T47D (cell line): ENCODE data around the gene OPA3.

Experiments
- DNase-seq, 2 experiments: peaks; one replicate each; pipeline versions ENCODE4 v3.0.0 to v3.0.0-alpha.2; 2011 to 2012; ENCODE audit warnings: low read depth in 1 of 2, low spot score in 1 of 2
- JUND ChIP-seq: IDR thresholded peaks from 2 replicates; pipeline ENCODE4 v1.6.1; 2012; ENCODE audit warnings: low read depth
- in situ Hi-C: cut with HindIII; loops from 2 replicates; pipeline ENCODE4 v1.10.0; 2016; ENCODE audit warnings: low sequenced_read_pairs, low pct_unique_long_range_greater_than_20kb

Gene OPA3

GRCh38 chr19:45613926-45614725, 29.5 kb upstream of the OPA3 start:
- in situ Hi-C loops: no loop called here
- no peak for DNase-seq
- no peak for TF ChIP-seq JUND

GRCh38 chr19:45608948-45609347, 24.3 kb upstream of the OPA3 start:
- no peak for TF ChIP-seq JUND
- DNase-seq: no peak
- in situ Hi-C loops: no loop called here

GRCh38 chr19:45607071-45608029, 22.7 kb upstream of the OPA3 start:
- in situ Hi-C loops: no loop called here
- DNase-seq: peak; percentile 46 to 72
- no peak for TF ChIP-seq JUND

- no peak for TF ChIP-seq JUND
- DNase-seq: no peak
Observed at GRCh38 chr19:45601524-45602374, 17.1 kb upstream of the OPA3 start, which contains the start of gene GPR4. TSS of gene GPR4 (minus strand) at chr19:45602212. CDS start at chr19:45591866, 10,346 bp downstream.

GRCh38 chr19:45601115-45601514, 16.5 kb upstream of the OPA3 start:
- no peak for TF ChIP-seq JUND
- in situ Hi-C loops: no loop called here
- no peak for DNase-seq

More at GRCh38 chr19:45601524-45602374, 17.1 kb upstream of the OPA3 start, which contains the start of gene GPR4:
- in situ Hi-C loops: no loop called here

GRCh38 chr19:45600340-45600885, 15.8 kb upstream of the OPA3 start:
- no peak for TF ChIP-seq JUND
- in situ Hi-C loops: no loop called here
- DNase-seq: no peak

- TF ChIP-seq JUND: no peak
- no peak for DNase-seq
- in situ Hi-C loops: no loop called here
Observed at GRCh38 chr19:45599286-45599685, 14.7 kb upstream of the OPA3 start.

- TF ChIP-seq JUND: no peak
- in situ Hi-C loops: no loop called here
- DNase-seq: no peak
Observed at GRCh38 chr19:45598267-45599001, 13.8 kb upstream of the OPA3 start.

GRCh38 chr19:45597425-45598111, 13.0 kb upstream of the OPA3 start:
- TF ChIP-seq JUND: no peak
- no peak for DNase-seq
- in situ Hi-C loops: no loop called here

- no peak for TF ChIP-seq JUND
- in situ Hi-C loops: no loop called here
- DNase-seq: no peak
Observed at GRCh38 chr19:45595814-45596213, 11.2 kb upstream of the OPA3 start.

- no peak for TF ChIP-seq JUND
- in situ Hi-C loops: no loop called here
- no peak for DNase-seq
Observed at GRCh38 chr19:45593520-45593919, 8.9 kb upstream of the OPA3 start.
